MCF 10A (cell line): ENCODE measurements around the gene ARL14EPL. TPM values are rescaled to one million over a fixed set of nuclear protein-coding genes. Genes with fewer than 3 reads are reported as not detected.

Source experiments
- BruUV-seq: library from RNA; stranded (reverse); fragments of 400-500 nt; replicated peaks from 2 replicates; lab custom pipeline; 2021; lab: Mats Ljungman, UMichigan
- CTCF ChIA-PET: fragments of 300-600 bp; sonication (Branson Sonifier 250); formaldehyde crosslinking; extraction: SDS; loops from one replicate; lab custom pipeline; 2021; ENCODE audit warnings: antibody characterized with exemption, inconsistent platforms; lab: Yijun Ruan, JAX
- POLR2A ChIA-PET: fragments of 300-600, 350-650 bp; sonication (Branson Sonifier 250); formaldehyde crosslinking; extraction: SDS; loops from one replicate; lab custom pipeline; 2020; ENCODE audit warnings: antibody characterized with exemption, inconsistent platforms; lab: Yijun Ruan, JAX
- DNase-seq: peaks from one replicate; pipeline ENCODE4 v3.0.0-alpha.2; 2018; ENCODE audit not compliant: unreplicated experiment
- H3K27ac Mint-ChIP-seq: one replicate; pipeline ENCODE4 v1.8.0; 2022; ENCODE audit warnings: mild to moderate bottlenecking, low read depth, mixed read lengths; ENCODE audit not compliant: unreplicated experiment
- H3K27me3 Mint-ChIP-seq: one replicate; pipeline ENCODE4 v1.8.0; 2022; ENCODE audit warnings: mixed read lengths; ENCODE audit not compliant: insufficient read depth, unreplicated experiment
- H3K36me3 Mint-ChIP-seq: one replicate; pipeline ENCODE4 v1.8.0; 2022; ENCODE audit warnings: mild to moderate bottlenecking, moderate library complexity, mixed read lengths; ENCODE audit not compliant: insufficient read depth, unreplicated experiment
- H3K4me1 Mint-ChIP-seq: one replicate; pipeline ENCODE4 v1.8.0; 2022; ENCODE audit warnings: mixed read lengths; ENCODE audit not compliant: insufficient read depth, unreplicated experiment
- H3K4me3 Mint-ChIP-seq: one replicate; pipeline ENCODE4 v1.8.0; 2022; ENCODE audit warnings: mild to moderate bottlenecking, moderate library complexity, mixed read lengths; ENCODE audit not compliant: unreplicated experiment
- H3K9me3 Mint-ChIP-seq: one replicate; pipeline ENCODE4 v1.8.0; 2022; ENCODE audit warnings: mixed read lengths; ENCODE audit not compliant: unreplicated experiment
- CTCF ChIP-seq: fragments of 200-600 bp; IDR thresholded peaks from one replicate; pipeline ENCODE4 v1.8.0; 2022; ENCODE audit warnings: antibody characterized with exemption, mild to moderate bottlenecking; ENCODE audit not compliant: unreplicated experiment
- intact Hi-C: fragments of 100-400 bp; cut with micrococcal nuclease; formaldehyde crosslinking; loops from 2 replicates; pipeline ENCODE4 v1.14.1; 2022
- total RNA-seq: library from RNA; stranded (reverse); gene quantifications from 2 replicates; pipeline ENCODE4 v1.2.3, GENCODE V29; 2022

ARL14EPL gene
- total RNA-seq, 1 experiment from 2014 or later: not detected

GRCh38 chr5:116009806-116010205, 22.5 kb upstream of the ARL14EPL start:
- POLR2A ChIA-PET: interaction anchor here (0.6 to 1.1 kb wide), 2 partner anchors 16 to 25 kb away, joined by 3 read pairs; no protein-coding TSS in a partner anchor
- CTCF ChIA-PET: no interaction called here
- Mint-ChIP-seq H3K4me3 (no peak overlapping the region), H3K4me1 (no peaks in the 10 kb centered on the region), H3K27ac (no peak overlapping the region), H3K9me3 (no peaks in the 10 kb centered on the region), H3K27me3 (no peaks in the 10 kb centered on the region), H3K36me3 (no peaks in the 10 kb centered on the region)
- BruUV-seq: no TSS peak
- no peak for TF ChIP-seq CTCF
- DNase-seq: no peak
- intact Hi-C loops: no loop called here

GRCh38 chr5:116011046-116011445, 21.2 kb upstream of the ARL14EPL start:
- TF ChIP-seq CTCF: no peak
- no peak overlapping the region for H3K27ac Mint-ChIP-seq
- CTCF ChIA-PET: no interaction called here
- H3K27me3 Mint-ChIP-seq: no peaks in the 10 kb centered on the region
- no TSS peak for BruUV-seq
- H3K36me3 Mint-ChIP-seq: no peaks in the 10 kb centered on the region
- DNase-seq: no peak
- intact Hi-C loops: no loop called here
- H3K4me3 Mint-ChIP-seq: no peak overlapping the region
- no peaks in the 10 kb centered on the region for H3K4me1 Mint-ChIP-seq
- POLR2A ChIA-PET: no interaction called here
- no peaks in the 10 kb centered on the region for H3K9me3 Mint-ChIP-seq

DNA sequence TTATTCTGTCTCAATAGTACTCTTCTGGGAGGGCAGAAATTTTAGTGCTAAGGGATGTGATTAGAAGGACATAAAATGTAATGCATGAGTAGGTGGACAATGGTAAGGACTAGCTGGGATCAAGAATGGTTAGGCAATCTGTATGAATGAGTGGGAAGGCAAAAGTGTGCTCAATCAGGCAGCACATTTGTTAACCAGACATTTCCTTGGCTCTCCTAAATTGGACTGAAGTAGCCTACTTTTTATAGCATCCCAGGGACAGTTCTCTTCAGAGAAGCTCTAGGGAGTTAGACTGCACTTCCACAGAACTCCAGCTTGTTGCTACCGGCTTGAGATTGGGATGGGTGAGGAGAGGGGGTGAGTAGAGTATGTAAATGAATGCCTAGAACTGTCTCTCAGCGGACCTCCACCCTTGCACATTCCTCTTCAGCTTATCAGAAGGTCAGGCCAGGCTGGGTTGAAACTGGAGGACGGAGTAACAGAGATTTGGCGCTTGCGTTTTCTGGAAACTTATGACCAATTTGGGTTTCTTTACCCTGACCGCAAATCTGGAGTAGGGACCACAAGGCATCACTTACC, 19.0 kb upstream of the ARL14EPL start:
- CTCF ChIA-PET: no interaction called here
- H3K36me3 Mint-ChIP-seq: no peaks in the 10 kb centered on the region
- no peak overlapping the region for H3K4me3 Mint-ChIP-seq
- DNase-seq: no peak
- POLR2A ChIA-PET: no interaction called here
- H3K4me1 Mint-ChIP-seq: no peaks in the 10 kb centered on the region
- TF ChIP-seq CTCF: no peak
- no peaks in the 10 kb centered on the region for H3K27me3 Mint-ChIP-seq
- H3K27ac Mint-ChIP-seq: no peak overlapping the region
- H3K9me3 Mint-ChIP-seq: no peaks in the 10 kb centered on the region
- no TSS peak for BruUV-seq
- intact Hi-C loops: no loop called here

- Mint-ChIP-seq H3K27ac (no peak overlapping the region), H3K4me3 (no peak overlapping the region), H3K9me3 (no peaks in the 10 kb centered on the region), H3K4me1 (no peaks in the 10 kb centered on the region), H3K27me3 (no peaks in the 10 kb centered on the region), H3K36me3 (no peaks in the 10 kb centered on the region)
- no peak for DNase-seq
- intact Hi-C loops: no loop called here
- CTCF ChIA-PET: no interaction called here
- no peak for TF ChIP-seq CTCF
- BruUV-seq: no TSS peak
- POLR2A ChIA-PET: no interaction called here
Measured at GRCh38 chr5:116013936-116014335, 18.3 kb upstream of the ARL14EPL start.
